ENCODE results near the gene CISH. TPM values are rescaled to one million over a fixed set of nuclear protein-coding genes. Genes with fewer than 3 reads are reported as not detected.

CISH gene, protein sequence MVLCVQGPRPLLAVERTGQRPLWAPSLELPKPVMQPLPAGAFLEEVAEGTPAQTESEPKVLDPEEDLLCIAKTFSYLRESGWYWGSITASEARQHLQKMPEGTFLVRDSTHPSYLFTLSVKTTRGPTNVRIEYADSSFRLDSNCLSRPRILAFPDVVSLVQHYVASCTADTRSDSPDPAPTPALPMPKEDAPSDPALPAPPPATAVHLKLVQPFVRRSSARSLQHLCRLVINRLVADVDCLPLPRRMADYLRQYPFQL
- 12.0 TPM for polyA plus RNA-seq (ENCODE audit: insufficient read length)

- peak; percentile 92 for DNase-seq (ENCODE audit: low read depth)
Observed at GRCh38 chr3:50611464-50612233, at the start of gene CISH. Gene CISH, minus strand, starts transcription at chr3:50611774. Its CDS starts 124 bp downstream, at chr3:50611650.

GRCh38 chr3:50660386-50660785 is 48.8 kb upstream of the CISH start:
- DNase-seq (ENCODE audit: low read depth) = no peak

DNA sequence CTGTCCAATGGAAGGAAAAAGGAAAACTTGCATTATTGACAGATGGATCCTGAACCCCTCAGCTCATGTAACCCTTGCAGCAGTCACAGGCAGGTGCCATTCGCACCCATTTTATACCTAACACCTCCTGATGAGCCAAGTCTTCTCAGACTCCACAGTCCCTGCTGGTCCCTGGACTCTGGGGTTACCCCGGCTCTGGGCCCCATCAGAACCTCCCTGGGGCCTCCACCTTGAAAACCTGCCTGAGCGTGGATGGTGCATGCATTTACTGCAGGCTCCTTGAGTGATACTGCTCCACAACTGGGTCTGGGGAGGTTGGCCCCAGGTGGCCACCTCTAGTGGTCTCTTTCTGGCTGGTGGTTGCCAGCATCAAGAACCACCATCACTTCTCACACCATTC is 47.3 kb upstream of the CISH start:
- DNase-seq (ENCODE audit: low read depth) = no peak

DNA sequence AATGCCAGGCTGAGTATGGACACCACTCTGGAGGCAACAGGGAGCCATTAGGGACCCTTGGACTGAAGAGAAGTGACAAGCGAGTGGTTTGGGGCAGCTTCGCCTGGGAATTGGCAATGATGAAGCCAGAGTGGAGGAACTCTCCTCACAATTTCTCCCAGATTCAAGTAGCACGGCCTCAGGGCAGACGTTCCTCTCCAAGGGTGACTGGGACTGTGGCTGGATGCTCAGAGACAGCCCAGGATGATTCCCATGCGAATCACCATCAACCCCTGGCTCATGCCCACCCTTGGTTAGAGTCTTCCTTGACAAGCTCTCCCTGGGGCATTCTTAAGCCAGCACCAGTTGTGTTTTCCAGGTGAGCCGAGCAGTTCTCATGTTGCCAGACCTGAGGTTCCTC is 46.8 kb upstream of the CISH start:
- DNase-seq (ENCODE audit: low read depth) = no peak

- no peak for DNase-seq (ENCODE audit: low read depth)
Observed at GRCh38 chr3:50657816-50658215, 46.2 kb upstream of the CISH start.

DNA sequence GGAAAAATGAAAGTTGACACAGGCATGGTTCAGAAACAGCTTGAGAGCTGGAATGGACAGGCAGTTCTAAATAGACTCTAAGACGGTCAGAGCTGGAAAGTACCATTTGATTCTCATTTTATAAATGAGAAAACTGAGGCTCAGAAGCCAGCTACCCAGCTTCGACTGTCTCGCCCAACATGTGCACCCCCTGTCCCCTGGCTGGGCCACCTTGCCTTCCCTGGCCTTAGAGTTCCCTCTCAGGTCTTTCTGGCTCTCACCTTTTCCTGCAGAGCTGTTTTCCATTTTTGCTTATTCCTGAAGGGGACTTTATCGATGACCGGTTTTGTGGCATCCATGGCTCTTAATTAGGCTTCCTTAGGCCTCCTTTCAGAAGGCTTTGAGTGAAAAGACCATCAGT is 45.8 kb upstream of the CISH start:
- DNase-seq (ENCODE audit: low read depth) = no peak

DNA sequence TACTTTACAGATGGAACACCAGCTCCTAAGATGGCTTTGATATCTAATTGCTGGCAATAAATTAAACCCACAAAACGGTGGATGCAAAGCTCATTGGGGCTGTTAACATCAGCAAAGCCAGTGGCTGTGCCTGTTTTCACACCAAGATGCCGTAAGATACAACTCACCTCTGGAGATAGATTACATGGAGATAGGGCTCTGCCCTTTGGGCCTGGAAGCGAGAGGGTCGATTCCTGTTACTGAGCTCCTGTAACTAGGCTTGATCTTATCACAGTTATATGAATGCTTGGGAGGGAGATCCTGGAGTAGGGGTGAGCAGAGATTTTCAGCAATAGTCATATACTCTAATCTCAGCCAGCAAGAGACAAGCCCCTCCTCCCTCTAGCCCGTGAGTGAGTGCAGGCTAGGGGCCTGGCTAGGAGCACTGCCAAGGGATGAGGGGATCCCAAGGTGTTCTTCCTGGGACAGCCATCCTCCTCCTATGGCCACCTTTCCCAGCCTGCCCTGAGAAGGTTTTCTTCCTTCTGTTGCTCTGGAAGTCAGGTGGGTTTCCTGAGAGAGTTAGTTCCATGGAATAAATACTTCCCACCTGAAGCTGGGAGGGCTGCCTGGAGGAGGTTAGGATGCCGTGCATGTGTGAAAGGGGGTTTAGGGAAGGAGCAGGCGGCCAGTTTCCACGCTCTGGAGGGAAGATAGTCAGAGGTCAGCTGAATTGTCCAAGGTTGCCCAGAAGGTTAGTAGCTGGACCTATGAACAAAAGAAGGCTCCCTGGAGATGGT is 45.0 kb upstream of the CISH start:
- no peak for DNase-seq (ENCODE audit: low read depth)

DNA sequence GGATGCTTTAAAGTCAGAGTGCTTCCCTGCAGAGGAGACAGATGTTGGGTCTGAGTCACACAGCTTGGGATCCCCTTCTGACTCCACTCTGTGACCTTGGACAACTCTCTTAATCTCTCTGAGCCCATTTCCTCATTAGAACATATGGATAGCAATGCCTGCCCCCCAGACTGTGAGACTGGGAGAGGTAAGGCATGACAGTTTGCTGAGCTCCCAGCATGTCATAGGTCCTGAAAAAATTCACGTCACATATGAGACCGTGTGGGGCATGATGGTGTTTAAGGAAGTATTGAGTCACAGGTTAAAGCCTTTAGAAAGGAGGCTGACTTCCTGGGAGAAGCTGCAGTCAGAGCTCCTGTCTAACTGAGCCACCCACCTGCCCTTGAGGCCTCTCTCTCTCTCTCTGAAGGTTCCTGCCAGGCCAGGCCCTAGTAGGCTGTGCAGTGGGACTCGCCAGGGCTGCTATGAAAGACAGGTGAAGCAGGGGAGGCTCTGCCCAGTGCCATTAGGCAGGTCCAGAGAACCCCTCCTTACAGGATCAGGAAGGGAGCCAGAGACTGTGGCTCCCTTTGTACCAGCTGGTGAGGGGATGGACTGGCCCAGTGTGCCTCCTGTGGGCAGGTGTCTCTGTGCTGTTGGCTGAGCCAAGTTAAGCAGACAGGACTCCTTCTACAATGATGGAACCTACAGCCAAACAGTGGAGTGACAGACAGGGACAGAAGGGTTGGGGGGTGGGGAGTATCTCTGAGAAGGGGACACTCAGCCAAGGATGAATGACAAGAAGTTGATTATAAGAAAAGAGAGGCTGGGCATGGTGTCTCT is 43.6 kb upstream of the CISH start:
- DNase-seq (ENCODE audit: low read depth) = no peak

GRCh38 chr3:50653937-50654595 is 42.5 kb upstream of the CISH start:
- no peak for DNase-seq (ENCODE audit: low read depth)

DNA sequence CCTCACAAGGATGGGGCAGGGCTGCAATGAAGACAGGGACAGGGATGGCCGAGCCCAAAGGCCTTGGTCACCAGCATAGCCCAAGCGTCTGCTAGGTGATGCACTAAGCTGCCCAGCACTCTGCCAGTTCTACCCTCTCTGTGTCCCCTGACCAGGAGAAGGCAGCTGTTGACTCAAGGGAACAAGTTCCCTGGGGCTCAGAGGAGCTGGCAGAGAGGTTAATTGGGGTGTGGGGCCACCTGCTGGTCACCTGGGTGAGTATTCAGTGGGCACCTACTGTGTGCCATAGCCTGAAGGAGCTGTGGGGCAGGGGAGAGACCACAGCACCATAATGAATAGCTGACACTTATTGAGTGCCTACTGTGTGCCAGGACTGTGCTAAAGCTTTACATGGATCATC is 41.1 kb upstream of the CISH start:
- DNase-seq (ENCODE audit: low read depth) = no peak

DNA sequence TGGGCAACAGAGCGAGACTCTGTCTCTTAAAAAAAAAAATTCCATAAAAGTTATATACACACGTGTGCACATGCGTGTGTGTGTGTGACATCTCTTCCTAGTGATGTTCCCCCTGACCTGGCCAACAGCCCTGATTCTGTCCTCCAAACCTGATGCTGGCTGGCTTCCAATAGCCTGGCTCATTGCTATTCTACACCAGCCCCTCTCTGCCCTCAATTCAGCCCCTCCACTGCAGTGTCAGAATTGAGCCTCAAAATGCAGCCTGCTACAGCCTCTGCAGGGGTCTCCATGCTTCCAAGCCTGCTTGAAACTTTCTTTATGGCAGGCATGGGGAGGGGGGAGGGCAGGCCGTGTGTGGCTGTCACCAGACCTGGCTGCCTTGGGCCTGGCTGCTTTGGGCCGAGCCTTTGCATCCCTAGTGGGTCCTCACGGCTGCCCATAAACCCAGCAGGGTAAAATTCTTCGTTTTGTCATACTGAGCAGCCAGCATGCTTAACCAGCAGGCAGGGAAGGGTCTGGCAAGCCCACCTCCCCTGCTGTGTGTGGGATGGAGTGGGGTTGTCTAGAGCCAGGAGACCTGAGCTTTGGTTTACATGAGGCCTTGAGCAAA is 40.5 kb upstream of the CISH start:
- DNase-seq (ENCODE audit: low read depth) = no peak

GRCh38 chr3:50651445-50651844 is 39.9 kb upstream of the CISH start:
- no peak for DNase-seq (ENCODE audit: low read depth)

DNA sequence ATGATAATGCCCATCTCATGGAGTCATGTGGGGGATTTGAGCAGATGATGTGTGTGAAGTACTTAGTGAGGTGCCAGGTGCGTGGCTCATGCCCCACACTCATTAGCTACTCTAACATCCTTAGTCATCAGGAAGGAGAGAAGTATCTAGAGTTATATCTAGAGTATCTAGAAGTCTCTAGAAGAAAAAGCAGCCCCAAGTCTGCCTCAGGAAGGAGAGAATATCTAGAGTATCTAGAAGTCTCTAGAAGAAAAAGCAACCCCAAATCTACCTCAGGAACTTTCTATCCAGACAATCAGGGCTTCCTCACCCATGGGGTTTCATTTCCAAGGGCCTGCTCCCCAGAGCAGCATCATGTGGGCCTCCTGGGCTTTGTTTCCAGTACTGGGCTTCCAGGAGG is 38.4 kb upstream of the CISH start:
- no peak for DNase-seq (ENCODE audit: low read depth)

DNA sequence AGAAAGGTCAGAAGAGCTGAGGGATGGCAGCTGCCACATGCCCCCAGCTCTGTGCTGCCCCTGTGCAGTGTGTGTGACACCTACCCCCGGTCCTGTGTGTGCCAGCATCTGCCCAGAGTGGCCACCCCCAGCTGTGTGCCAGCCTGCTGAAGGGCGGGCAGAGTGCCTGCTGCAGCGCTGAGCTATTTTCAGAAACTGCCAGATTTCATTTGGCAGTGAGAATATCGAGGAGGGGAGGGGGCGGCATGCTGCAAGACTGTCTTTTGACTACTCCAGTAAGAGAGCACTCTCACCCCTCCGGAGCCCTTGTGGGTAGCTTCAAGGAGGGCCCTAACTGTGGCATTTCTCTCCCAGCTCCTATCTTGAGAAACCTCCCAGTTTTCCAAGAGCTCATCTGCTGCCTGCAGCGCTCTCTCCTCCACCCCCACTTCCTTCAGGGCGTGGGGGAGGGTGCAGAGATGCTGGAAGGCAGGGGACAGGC is 37.9 kb upstream of the CISH start:
- no peak for DNase-seq (ENCODE audit: low read depth)

DNA sequence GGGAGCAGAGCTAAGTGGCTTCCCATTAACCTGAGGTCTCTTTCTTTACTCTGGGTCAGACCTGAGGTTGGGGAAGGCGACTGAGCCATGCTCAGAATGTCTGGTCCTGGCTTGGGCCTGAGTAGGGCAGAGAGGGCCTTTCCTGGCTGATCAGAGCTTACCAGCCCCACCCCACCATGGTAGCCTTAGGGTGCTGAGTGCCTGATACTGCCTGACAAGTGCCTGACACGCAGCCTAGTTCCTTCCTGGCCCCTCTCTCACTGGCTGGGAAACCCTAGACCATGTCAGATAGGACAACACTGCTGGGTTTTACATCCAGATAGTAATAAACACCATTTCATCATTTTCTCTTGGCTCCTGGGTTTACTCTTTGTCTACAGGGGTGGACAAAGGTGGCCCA is 37.4 kb upstream of the CISH start:
- DNase-seq (ENCODE audit: low read depth) = no peak

GRCh38 chr3:50648313-50648712 is 36.7 kb upstream of the CISH start:
- DNase-seq (ENCODE audit: low read depth) = no peak

- no peak for DNase-seq (ENCODE audit: low read depth)
Observed at GRCh38 chr3:50645378-50645777, 33.8 kb upstream of the CISH start.

DNA sequence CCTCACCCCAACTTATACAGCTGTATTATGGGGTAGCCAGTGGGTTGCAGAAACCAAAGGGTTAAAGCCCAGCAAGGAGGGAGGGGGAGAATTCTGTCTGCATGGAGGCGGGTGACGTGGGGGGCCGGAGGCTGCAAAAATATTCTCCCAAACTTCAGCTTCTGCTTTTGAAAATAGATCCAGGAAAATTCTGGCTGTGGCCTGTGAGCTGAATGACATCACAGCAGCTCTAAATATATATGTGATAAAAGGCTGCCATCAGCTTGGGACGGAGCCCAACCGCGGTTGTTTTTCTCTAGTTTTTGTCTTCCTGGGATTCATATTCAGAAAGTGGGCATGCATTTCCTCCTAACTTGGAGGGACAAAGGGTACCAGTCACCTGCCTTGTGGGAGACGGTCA is 33.0 kb upstream of the CISH start:
- DNase-seq (ENCODE audit: low read depth) = peak; percentile 16

DNA sequence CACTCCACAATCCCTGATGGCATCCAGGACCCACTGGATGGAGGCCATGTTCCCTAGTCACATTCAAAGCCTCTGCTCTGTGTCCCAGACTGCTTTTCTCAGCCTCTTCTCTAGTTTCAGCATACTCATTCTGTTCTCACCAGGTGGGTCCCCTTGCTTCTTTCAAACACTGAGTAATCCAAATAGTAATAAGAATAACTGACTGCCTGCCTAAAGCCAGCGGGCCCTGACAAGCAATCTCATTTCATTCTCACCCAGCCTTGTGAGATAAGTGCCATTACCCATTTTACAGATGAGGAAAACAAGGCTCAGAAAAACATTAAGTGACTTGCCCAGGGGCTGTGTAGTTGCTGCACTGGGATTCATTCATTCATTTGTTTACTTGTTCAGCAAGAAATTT is 30.8 kb upstream of the CISH start:
- no peak for DNase-seq (ENCODE audit: low read depth)

GRCh38 chr3:50639055-50639494 is 27.5 kb upstream of the CISH start:
- DNase-seq (ENCODE audit: low read depth) = no peak

DNA sequence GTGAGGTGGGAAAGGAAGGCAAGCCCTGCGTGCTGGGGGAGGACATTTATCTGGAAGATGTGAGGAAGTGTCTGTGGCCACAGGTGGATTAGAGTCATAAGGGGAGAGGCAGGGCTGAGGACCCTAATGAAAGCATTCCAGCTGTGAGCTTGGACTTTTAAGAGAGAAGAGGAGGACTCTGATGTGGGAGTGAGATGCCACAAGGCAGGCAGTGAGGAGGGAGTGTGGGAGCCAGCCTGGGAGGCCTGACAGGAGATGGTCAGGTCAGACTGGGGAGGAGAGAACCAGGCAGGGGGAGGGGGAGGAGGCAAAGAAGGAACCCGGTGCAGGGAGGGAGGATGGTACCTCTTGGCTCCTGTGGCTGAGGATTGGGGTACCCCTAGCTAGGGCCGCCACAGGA is 26.4 kb upstream of the CISH start:
- no peak for DNase-seq (ENCODE audit: low read depth)

Data from forelimb muscle (tissue), 1 donor.